ENCODE data around the gene TMEM185A.
"Not testable (repeated sequence)": the region's sequence is repeated elsewhere in the genome, so short reads cannot be mapped to it uniquely, and the experiment has no call there.

Gene TMEM185A

GRCh38 chrX:149549701-149550100 lies 81.9 kb downstream of the TMEM185A start, which contains the start of gene HSFX3:
Gene HSFX3 (minus strand): TSS chrX:149549924. CDS start chrX:149549852, 72 bp downstream.
- not testable (repeated sequence) for H3K79me2 ChIP-seq (ENCODE audit: insufficient read depth, low read depth); H3K9ac ChIP-seq; H3K4me2 ChIP-seq; H2AFZ ChIP-seq (ENCODE audit: low read depth); H3K4me3 ChIP-seq (IDR thresholded peaks at IDR 0.05; ENCODE audit: insufficient read depth, low read depth, low read length); H3K36me3 ChIP-seq (ENCODE audit: insufficient read depth); H3K4me1 ChIP-seq (ENCODE audit: low read depth, poor library complexity, severe bottlenecking); H4K20me1 ChIP-seq (ENCODE audit: insufficient read depth); H3K27me3 ChIP-seq (ENCODE audit: insufficient read depth, low read depth); H3K27ac ChIP-seq

- H3K4me3 ChIP-seq (IDR thresholded peaks at IDR 0.05; ENCODE audit: insufficient read depth, low read depth, low read length); H3K4me1 ChIP-seq (ENCODE audit: low read depth, poor library complexity, severe bottlenecking); H3K27ac ChIP-seq; H3K27me3 ChIP-seq (ENCODE audit: insufficient read depth, low read depth); H4K20me1 ChIP-seq (ENCODE audit: insufficient read depth); H3K4me2 ChIP-seq; H3K9ac ChIP-seq; H3K79me2 ChIP-seq (ENCODE audit: insufficient read depth, low read depth); H3K36me3 ChIP-seq (ENCODE audit: insufficient read depth); H2AFZ ChIP-seq (ENCODE audit: low read depth): not testable (repeated sequence)
These were observed 83.8 kb downstream of the TMEM185A start for GRCh38 chrX:149547782-149548181.

- not testable (repeated sequence) for H3K4me2 ChIP-seq; H3K9ac ChIP-seq; H3K4me3 ChIP-seq (IDR thresholded peaks at IDR 0.05; ENCODE audit: insufficient read depth, low read depth, low read length); H3K79me2 ChIP-seq (ENCODE audit: insufficient read depth, low read depth); H3K4me1 ChIP-seq (ENCODE audit: low read depth, poor library complexity, severe bottlenecking); H4K20me1 ChIP-seq (ENCODE audit: insufficient read depth); H2AFZ ChIP-seq (ENCODE audit: low read depth); H3K27me3 ChIP-seq (ENCODE audit: insufficient read depth, low read depth); H3K27ac ChIP-seq; H3K36me3 ChIP-seq (ENCODE audit: insufficient read depth)
These were observed 84.6 kb downstream of the TMEM185A start for GRCh38 chrX:149546962-149547361.
